ENCODE data around the gene MCM3AP. TPM values are rescaled to one million over a fixed set of nuclear protein-coding genes. Genes with fewer than 3 reads are reported as not detected.
"Not testable (repeated sequence)": the region's sequence is repeated elsewhere in the genome, so short reads cannot be mapped to it uniquely, and the experiment has no call there.

MCM3AP gene
- total RNA-seq, 2 experiments from 2014 or later, result 71.1 to 106 TPM

GRCh38 chr21:46206163-46207005 is 79.0 kb downstream of the MCM3AP start:
- Mint-ChIP-seq H3K27me3 (no peaks in the 10 kb centered on the region), H3K36me3 (ENCODE audit: low read depth) (peaks cover 11% of the 10 kb centered on the region), H3K9me3 (ENCODE audit: low read depth) (no peaks in the 10 kb centered on the region), H3K27ac (no peak overlapping the region), H3K4me3 (no peak overlapping the region), H3K4me1 (no peaks in the 10 kb centered on the region)
- ChIA-PET CTCF (no interaction called here), POLR2A (no interaction called here)
- ATAC-seq (no peak), DNase-seq (no peak)
- intact Hi-C loops (cut with DNase I, micrococcal nuclease), result no loop called here

GRCh38 chr21:46205766-46206162 is 79.6 kb downstream of the MCM3AP start:
- CTCF ChIA-PET, result no interaction called here
- intact Hi-C loops (cut with DNase I, micrococcal nuclease), result no loop called here
- H3K27me3 Mint-ChIP-seq, result no peaks in the 10 kb centered on the region

GRCh38 chr21:46205166-46205565 is 80.2 kb downstream of the MCM3AP start:
- peaks cover 13% of the 10 kb centered on the region for H3K36me3 Mint-ChIP-seq (ENCODE audit: low read depth)
- H3K4me3 Mint-ChIP-seq, result no peak overlapping the region
- no peak overlapping the region for H3K27ac Mint-ChIP-seq
- ChIA-PET CTCF (no interaction called here), POLR2A (no interaction called here)
- ATAC-seq, result no peak
- H3K4me1 Mint-ChIP-seq, result no peaks in the 10 kb centered on the region
- intact Hi-C loops (cut with DNase I, micrococcal nuclease), result no loop called here
- H3K9me3 Mint-ChIP-seq (ENCODE audit: low read depth), result no peaks in the 10 kb centered on the region
- no peaks in the 10 kb centered on the region for H3K27me3 Mint-ChIP-seq
- no peak for DNase-seq

More at GRCh38 chr21:46205766-46206162, 79.6 kb downstream of the MCM3AP start:
- Mint-ChIP-seq H3K4me3 (no peak overlapping the region), H3K27ac (no peak overlapping the region), H3K9me3 (ENCODE audit: low read depth) (no peaks in the 10 kb centered on the region), H3K4me1 (no peaks in the 10 kb centered on the region), H3K36me3 (ENCODE audit: low read depth) (peaks cover 11% of the 10 kb centered on the region)
- DNase-seq (no peak), ATAC-seq (no peak)
- POLR2A ChIA-PET, result no interaction called here

- intact Hi-C loops (cut with DNase I, micrococcal nuclease), result no loop called here
- Mint-ChIP-seq H3K27me3 (no peaks in the 10 kb centered on the region), H3K36me3 (ENCODE audit: low read depth) (peaks cover 24% of the 10 kb centered on the region), H3K4me1 (no peaks in the 10 kb centered on the region), H3K9me3 (ENCODE audit: low read depth) (no peaks in the 10 kb centered on the region), H3K27ac (no peak overlapping the region), H3K4me3 (no peak overlapping the region)
- no peak for ATAC-seq
- CTCF ChIA-PET, result no interaction called here
- DNase-seq, result no peak
- POLR2A ChIA-PET, result no interaction called here
These were observed 82.2 kb downstream of the MCM3AP start for GRCh38 chr21:46203203-46203600.

- no peak for ATAC-seq
- no peaks in the 10 kb centered on the region for H3K27me3 Mint-ChIP-seq
- intact Hi-C loops (cut with DNase I, micrococcal nuclease), result no loop called here
- peaks cover 25% of the 10 kb centered on the region for H3K36me3 Mint-ChIP-seq (ENCODE audit: low read depth)
- H3K4me1 Mint-ChIP-seq, result no peaks in the 10 kb centered on the region
- H3K9me3 Mint-ChIP-seq (ENCODE audit: low read depth), result no peaks in the 10 kb centered on the region
- no peak overlapping the region for H3K4me3 Mint-ChIP-seq
- POLR2A ChIA-PET, result no interaction called here
- CTCF ChIA-PET, result no interaction called here
- no peak for DNase-seq
- no peak overlapping the region for H3K27ac Mint-ChIP-seq
These were observed 82.7 kb downstream of the MCM3AP start for GRCh38 chr21:46202592-46203202.

GRCh38 chr21:46200877-46201803 is 84.3 kb downstream of the MCM3AP start:
- H3K9me3 Mint-ChIP-seq (ENCODE audit: low read depth); POLR2A ChIA-PET; intact Hi-C loops (cut with DNase I, micrococcal nuclease); CTCF ChIA-PET; H3K4me1 Mint-ChIP-seq; ATAC-seq; H3K27ac Mint-ChIP-seq; H3K4me3 Mint-ChIP-seq; H3K27me3 Mint-ChIP-seq; DNase-seq: not testable (repeated sequence)
- peaks cover 34% of the 10 kb centered on the region for H3K36me3 Mint-ChIP-seq (ENCODE audit: low read depth)

GRCh38 chr21:46199436-46200373 is 85.7 kb downstream of the MCM3AP start:
- no peaks in the 10 kb centered on the region for H3K9me3 Mint-ChIP-seq (ENCODE audit: low read depth)
- H3K4me3 Mint-ChIP-seq, result no peak overlapping the region
- H3K4me1 Mint-ChIP-seq, result no peaks in the 10 kb centered on the region
- no peaks in the 10 kb centered on the region for H3K27me3 Mint-ChIP-seq
- no peak overlapping the region for H3K27ac Mint-ChIP-seq
- peaks cover 32% of the 10 kb centered on the region for H3K36me3 Mint-ChIP-seq (ENCODE audit: low read depth)
- CTCF ChIA-PET, result no interaction called here
- intact Hi-C loops (cut with DNase I, micrococcal nuclease), result no loop called here
- no peak for DNase-seq
- POLR2A ChIA-PET, result no interaction called here
- no peak for ATAC-seq

GRCh38 chr21:46196733-46197132 is 88.7 kb downstream of the MCM3AP start:
- CTCF ChIA-PET, result no interaction called here

GRCh38 chr21:46195595-46196195 is 89.7 kb downstream of the MCM3AP start:
- ATAC-seq, result no peak
- intact Hi-C loops (cut with DNase I, micrococcal nuclease), result no loop called here
- ChIA-PET POLR2A (no interaction called here), CTCF (no interaction called here)
- H3K27me3 Mint-ChIP-seq, result no peaks in the 10 kb centered on the region
- H3K4me3 Mint-ChIP-seq, result no peak overlapping the region
- no peak overlapping the region for H3K27ac Mint-ChIP-seq
- no peaks in the 10 kb centered on the region for H3K9me3 Mint-ChIP-seq (ENCODE audit: low read depth)
- peaks cover 33% of the 10 kb centered on the region for H3K36me3 Mint-ChIP-seq (ENCODE audit: low read depth)
- no peaks in the 10 kb centered on the region for H3K4me1 Mint-ChIP-seq
- DNase-seq, result no peak

More at GRCh38 chr21:46196733-46197132, 88.7 kb downstream of the MCM3AP start:
- Mint-ChIP-seq H3K9me3 (ENCODE audit: low read depth) (no peaks in the 10 kb centered on the region), H3K27ac (no peak overlapping the region), H3K4me1 (no peaks in the 10 kb centered on the region), H3K27me3 (no peaks in the 10 kb centered on the region), H3K36me3 (ENCODE audit: low read depth) (peaks cover 33% of the 10 kb centered on the region), H3K4me3 (no peak overlapping the region)
- intact Hi-C loops (cut with DNase I, micrococcal nuclease), result no loop called here
- DNase-seq (no peak), ATAC-seq (no peak)
- POLR2A ChIA-PET, result no interaction called here

- intact Hi-C loops (cut with DNase I, micrococcal nuclease), result no loop called here
- Mint-ChIP-seq H3K36me3 (ENCODE audit: low read depth) (peaks cover 25% of the 10 kb centered on the region), H3K27ac (no peak overlapping the region), H3K4me3 (no peak overlapping the region), H3K9me3 (ENCODE audit: low read depth) (no peaks in the 10 kb centered on the region), H3K4me1 (no peaks in the 10 kb centered on the region), H3K27me3 (no peaks in the 10 kb centered on the region)
- DNase-seq (no peak), ATAC-seq (no peak)
- POLR2A ChIA-PET, result no interaction called here
- CTCF ChIA-PET, result no interaction called here
These were observed 90.8 kb downstream of the MCM3AP start for GRCh38 chr21:46194374-46195334.
